Stimulated activated CD4-positive, alpha-beta T cell treated with anti-CD3 and anti-CD28 coated beads, Interleukin-2, amount 100 ng/mL, for 24 hours (primary cell): ENCODE results near the gene ZDHHC9.
"Not testable (repeated sequence)": the region's sequence is repeated elsewhere in the genome, so short reads cannot be mapped to it uniquely, and the experiment has no call there.

Experiments used
- DNase-seq, 2 donors: peaks; one replicate each; pipeline ENCODE4 v3.0.0-alpha.2; 2020

Gene ZDHHC9

DNA sequence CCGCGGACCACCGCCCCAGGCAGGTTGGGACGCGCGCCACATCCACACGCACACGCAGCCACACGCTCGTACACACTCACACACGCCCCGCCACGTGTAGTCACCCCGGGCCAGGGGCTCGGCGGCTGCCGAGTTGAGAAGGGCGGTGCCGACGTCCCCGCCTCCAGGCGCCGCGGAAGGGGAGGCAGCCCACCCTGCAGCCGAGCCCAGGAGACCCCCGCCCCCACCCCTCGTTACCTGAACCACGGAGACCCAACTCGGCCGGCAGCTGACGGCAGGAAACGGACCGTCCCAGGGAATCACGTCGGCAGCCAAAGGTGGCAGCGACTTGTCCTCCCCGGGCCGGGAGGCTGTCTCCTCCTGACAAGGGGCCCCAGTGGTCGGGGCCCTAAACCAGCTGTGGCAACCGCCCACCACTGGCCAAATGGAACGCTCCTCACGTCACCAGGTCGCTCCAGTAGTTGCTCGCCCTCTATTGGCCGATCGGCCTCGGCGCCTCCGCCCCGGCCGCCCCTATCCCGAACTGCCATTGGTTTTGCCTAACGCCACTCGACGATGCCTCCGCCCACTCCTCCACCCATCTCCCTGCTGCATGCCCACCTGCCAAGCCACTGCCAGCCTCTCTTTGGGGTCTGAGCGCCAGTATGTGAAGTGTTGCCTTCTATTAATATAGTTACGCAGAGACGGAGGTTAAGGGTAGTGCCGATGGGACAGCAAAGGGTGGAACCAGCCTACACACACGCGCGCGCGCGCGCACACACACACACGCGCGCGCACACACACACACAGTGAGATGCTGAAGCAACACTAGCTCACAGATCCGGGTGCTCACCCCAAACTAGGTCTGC lies at the start of gene ZDHHC9:
ZDHHC9 (minus strand) TSS at position 428 of the 848 bp plus-strand sequence. CDS start 1,941 bp downstream, outside the sequence.
- peak; percentile 84 to 86 for DNase-seq

GRCh38 chrX:129877401-129877800 lies 33.7 kb upstream of the ZDHHC9 start:
- DNase-seq: no peak

GRCh38 chrX:129876771-129877305 lies 33.2 kb upstream of the ZDHHC9 start:
- DNase-seq: no peak

- DNase-seq: no peak
Observed at GRCh38 chrX:129875669-129876068, 32.0 kb upstream of the ZDHHC9 start.

DNA sequence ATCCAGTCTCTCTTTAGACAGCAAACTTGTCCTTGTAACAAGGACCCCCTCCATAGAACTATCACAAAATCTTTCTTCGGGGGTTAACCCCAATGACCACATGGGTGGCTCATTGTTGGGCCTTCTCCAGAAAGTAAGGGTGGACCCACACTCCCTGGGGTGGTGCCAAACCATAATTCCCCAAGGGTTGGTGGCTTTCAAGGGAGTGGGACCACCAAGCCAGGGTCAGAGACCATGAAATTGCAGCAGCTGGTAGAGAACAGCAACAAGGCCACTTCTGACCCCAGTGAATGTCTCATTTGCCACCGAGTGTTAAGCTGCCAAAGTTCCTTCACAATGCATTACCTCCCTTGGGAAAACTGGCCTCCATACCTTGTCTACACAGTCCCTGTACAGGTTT lies 28.8 kb upstream of the ZDHHC9 start:
- DNase-seq: no peak

DNA sequence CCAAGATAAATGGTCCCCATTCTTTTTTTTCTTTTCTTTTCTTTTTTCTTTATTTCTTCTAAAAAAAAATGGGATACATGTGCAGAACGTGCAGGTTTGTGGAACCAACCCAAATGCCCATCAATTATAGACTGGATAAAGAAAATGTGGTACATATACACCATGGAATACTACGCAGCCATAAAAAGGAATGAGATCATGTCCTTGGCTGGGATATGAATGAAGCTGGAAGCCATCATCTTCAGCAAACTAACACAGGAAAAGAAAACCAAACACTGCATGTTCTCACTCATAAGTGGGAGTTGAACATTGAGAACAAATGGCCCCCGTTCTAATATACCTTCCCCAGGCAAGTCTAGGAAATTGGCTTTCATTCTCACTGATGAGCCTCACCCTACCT lies 22.6 kb upstream of the ZDHHC9 start:
- DNase-seq: not testable (repeated sequence)

DNA sequence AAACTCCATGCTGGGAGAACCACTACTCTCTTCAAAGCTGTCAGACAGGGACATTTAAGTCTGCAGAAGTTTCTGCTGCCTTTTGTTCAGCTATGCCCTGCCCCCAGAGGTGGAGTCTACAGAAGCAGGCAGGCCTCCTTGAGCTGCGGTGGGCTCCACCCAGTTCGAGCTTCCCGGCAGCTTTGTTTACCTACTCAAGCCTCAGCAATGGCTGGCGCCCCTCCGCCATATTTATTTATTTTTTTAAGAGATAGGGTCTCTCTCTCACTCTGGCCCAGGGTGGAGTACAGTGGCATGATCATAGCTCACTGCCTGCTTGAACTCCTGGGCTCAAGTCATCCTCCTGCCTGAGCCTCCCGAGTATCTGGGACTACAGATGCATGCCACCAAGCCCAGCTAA lies 15.4 kb upstream of the ZDHHC9 start:
- not testable (repeated sequence) for DNase-seq

- not testable (repeated sequence) for DNase-seq
Observed at GRCh38 chrX:129851825-129852224, 8.1 kb upstream of the ZDHHC9 start.

DNA sequence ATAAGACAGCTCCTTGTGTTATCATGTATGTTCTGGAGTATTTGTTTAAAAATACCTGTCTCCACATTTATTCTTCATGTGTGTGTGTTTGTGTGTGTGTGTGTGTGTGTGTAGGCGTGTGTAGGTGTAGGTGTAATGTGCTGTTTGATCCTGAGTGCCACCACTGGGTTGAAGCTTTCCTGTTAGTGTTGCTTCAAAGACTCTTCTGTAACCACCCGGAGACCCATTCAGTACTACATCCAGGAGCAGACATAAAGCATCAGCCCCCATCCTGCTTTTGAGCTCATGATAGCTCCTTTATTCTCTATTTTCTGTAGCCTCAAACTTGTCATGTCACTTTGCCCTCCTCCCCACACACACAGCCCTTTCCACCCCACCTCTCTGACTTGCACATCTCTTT lies 3.0 kb upstream of the ZDHHC9 start:
- no peak for DNase-seq

GRCh38 chrX:129845616-129846190 lies 2.0 kb upstream of the ZDHHC9 start:
- DNase-seq: no peak

DNA sequence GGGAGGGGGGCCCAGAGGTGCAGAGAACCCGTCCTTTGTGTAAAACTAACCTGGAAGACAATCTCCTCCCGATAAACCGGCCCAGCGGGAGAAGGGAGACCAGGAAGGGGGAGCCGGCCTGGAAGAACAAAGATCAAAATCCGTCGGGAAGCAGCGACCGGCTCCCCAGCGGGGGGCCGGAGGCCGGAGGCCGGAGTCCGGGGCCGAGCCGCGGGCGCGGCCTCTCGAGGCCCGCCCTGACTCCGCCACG lies 552 bp downstream of the ZDHHC9 start:
- no peak for DNase-seq

DNA sequence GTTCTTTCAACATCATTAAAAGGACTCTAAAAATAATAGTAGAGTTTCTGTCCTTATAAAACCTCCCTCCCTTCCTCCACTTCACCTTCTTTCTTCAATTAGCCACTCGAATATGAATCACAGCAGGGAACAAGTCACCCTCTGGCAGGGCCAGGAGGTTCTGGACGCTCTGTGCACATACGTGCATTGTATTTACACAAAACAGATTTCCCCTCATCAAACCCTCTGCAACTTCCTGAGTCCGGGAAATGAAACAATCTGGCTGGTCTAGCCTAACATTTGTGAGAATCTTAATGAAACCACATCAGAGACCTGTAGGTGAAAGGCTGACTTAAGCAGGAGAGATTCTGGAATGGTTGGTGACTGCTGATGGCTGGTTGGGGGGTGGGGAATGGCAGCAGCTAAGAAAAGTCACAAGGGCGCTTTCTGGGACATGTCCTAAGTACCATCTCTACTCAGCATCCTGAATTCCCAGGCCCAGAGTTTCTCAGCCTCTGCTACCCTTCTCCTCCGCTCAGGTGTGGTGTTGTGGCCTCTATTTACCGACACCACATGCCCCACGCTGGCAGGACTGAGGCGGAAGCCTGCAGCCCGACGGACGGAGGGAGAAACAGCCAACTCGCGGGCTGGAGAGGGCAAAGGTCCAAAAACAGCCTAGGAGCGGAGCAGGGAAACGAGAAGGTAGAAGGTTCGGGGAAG lies 1.0 kb downstream of the ZDHHC9 start:
- DNase-seq: peak in 1 of 2 donors; percentile 8

GRCh38 chrX:129840344-129840743 lies 3.3 kb downstream of the ZDHHC9 start:
- DNase-seq: no peak

DNA sequence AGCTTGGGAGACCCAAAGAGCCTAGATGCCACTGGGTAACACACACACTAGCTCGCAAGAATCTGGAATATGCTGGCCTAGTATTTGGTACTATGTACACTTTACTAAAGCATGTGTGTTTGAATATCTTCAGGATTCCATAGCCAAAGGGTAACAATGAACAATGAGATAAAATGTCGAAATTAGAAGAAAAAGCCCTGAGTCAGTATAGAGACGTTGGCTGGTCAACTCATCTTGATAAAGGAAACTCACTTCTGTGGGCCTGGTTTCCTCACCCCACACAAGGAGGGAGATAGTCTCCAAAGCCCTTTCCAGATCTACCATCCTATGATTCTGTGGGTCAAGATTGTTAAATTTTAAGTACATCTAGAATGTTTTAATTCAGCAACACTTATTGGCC lies 6.9 kb downstream of the ZDHHC9 start:
- DNase-seq: no peak

DNA sequence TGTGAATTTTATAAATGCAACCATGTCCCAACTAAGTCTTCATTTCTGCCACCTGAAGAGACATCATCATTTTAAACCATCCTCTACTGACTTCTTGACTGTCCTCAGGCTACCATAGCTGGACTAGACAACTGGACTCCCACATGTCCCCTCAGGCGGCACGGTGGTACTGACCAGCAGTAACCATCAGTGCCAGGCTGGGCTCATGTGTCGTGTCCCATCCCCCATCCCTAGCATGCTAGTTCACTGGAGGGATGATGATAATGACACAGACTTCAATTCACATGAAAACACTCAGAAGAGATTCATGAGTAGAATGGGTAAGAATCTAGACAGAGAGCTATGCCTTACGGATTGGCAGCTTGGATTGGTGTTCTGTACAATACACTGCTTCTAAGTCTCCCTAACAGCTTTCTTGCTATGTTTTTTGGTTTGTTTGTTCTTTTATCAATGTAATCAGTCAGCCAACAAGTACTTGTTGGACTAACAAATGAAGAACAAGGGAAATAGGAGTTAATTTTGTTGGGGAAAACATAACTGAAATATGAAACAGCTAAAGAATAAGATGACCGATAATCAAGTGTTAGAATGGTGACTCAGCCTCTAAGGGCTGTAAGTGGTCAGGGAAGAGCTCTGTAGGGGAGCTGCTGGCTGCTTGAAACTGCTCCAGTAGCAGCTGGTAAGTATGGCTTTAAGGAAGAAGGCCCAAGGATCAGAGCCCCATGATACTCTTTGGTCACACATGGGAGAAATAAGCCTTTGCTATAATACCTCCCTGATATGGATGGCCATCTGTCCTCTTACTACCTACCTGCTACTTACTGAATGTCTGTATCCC lies 10.3 kb downstream of the ZDHHC9 start:
- no peak for DNase-seq

- no peak for DNase-seq
Observed at GRCh38 chrX:129831091-129831885, 12.4 kb downstream of the ZDHHC9 start.

- no peak for DNase-seq
Observed at GRCh38 chrX:129830494-129830893, 13.2 kb downstream of the ZDHHC9 start.

DNA sequence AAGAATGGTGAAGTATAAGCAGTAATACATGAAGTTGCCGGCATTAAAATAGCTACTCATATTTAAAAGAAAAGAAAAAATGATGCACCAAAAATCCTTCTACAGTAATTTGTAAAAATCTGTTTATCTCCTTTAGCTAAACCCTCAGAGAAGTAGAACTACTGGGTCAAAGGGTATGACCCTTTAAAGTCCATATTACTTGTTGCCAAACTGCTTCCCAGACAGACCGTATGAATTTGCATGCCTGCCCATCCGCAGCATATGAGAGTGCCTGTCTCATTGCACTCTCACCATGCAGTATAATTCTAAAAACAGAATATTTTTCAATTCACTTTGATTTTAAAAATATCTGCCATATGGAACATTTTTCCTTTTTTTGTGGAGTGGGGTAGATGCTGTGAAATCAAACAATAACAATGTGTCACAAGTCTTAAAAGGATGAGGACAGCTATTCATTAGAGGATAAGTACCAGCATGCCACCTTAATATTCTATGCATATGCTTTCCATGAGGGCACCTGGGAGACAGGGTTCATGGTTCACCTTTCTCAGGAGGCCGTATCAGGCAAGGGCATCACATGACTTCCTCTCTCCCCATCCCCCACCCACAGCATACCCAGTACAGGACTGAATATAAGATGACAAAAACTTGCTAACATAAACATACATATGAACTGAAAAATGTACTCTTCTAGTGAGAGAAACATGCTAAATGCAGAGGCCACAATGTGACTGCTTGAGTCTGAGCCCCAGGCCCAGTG lies 17.8 kb downstream of the ZDHHC9 start:
- DNase-seq: no peak

DNA sequence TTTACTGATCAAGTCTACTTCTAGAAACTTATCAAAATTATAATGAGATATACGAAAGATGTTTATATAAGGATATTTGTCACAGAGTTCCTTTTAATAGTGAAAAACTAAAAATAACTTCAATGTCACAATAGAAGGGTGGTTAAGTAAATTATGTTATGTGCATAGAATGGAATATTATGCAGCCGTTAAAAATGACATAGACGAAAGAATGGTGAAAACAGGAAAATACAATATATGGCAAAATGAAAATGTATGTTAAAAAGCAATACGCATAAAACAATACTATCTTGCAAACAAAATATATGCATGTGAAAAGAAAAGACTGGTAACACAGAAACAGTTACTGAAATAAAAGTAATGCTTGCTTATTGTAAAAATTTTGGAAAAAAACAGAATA lies 19.1 kb downstream of the ZDHHC9 start:
- no peak for DNase-seq

DNA sequence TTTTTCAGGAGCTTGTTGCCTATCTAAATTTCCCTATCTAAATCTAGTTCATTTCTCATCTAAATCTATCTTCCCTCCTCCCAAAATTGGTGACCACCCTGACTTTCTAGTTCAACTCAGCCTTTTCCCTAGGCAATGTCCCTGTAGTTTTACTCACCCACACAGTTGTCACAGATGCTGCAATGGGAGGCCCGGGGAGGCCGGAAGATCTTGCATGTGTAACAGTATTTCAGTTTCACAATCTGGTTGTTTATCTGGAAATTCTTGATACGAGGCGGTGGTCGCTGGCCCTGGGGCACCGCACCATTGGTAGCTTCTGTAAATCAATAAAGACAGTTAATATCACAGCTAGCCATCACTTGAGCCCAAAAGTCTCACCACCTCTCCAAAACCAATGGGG lies 20.2 kb downstream of the ZDHHC9 start:
- DNase-seq: peak in 1 of 2 donors; percentile 26

GRCh38 chrX:129823115-129823514 lies 20.6 kb downstream of the ZDHHC9 start:
- peak; percentile 28 to 48 for DNase-seq
